GM12801 (cell line): ENCODE measurements around the gene CYP4F11.

ENCODE experiments used
- CTCF ChIP-seq: IDR thresholded peaks from one replicate; pipeline ENCODE4 v1.5.1; 2011; ENCODE audit warnings: control low read depth; ENCODE audit not compliant: insufficient read length; ENCODE audit errors: extremely low read depth

CYP4F11 gene

GRCh38 chr19:15934332-15935078 is at the start of gene CYP4F11:
Gene CYP4F11, minus strand, starts transcription at chr19:15934529. Its CDS starts 121 bp downstream, at chr19:15934408.
- no peak for TF ChIP-seq CTCF

GRCh38 chr19:15979293-15979692 is 45.0 kb upstream of the CYP4F11 start:
- no peak for TF ChIP-seq CTCF

GRCh38 chr19:15977690-15978089 is 43.4 kb upstream of the CYP4F11 start:
- TF ChIP-seq CTCF, result no peak

- TF ChIP-seq CTCF, result no peak
Observed at GRCh38 chr19:15976836-15977689, 42.7 kb upstream of the CYP4F11 start.

GRCh38 chr19:15974856-15975255 is 40.5 kb upstream of the CYP4F11 start:
- no peak for TF ChIP-seq CTCF

GRCh38 chr19:15971224-15971780 is 37.0 kb upstream of the CYP4F11 start:
- no peak for TF ChIP-seq CTCF

- TF ChIP-seq CTCF, result no peak
Observed at GRCh38 chr19:15964231-15964630, 29.9 kb upstream of the CYP4F11 start.
